Ovary (tissue), 9 donors: ENCODE measurements around the gene GEMIN5. TPM values are rescaled to one million over a fixed set of nuclear protein-coding genes. Genes with fewer than 3 reads are reported as not detected.

Experiments
- DNase-seq, 5 donors: peaks; one replicate each; pipeline ENCODE4 v3.0.0-alpha.2; 2019 to 2020
- H3K27ac ChIP-seq, 2 donors: fragments of 200-600 bp; one replicate each; pipeline versions ENCODE4 v1.5.1 to v1.8.0; 2019 to 2022
- H3K27me3 ChIP-seq: fragments of 200-600 bp; one replicate; pipeline ENCODE4 v1.8.0; 2022
- H3K36me3 ChIP-seq: fragments of 200-600 bp; sonication (generic); one replicate; pipeline ENCODE4 v1.5.1; 2019
- H3K4me1 ChIP-seq: one replicate; pipeline ENCODE4 v1.8.1; 2013; ENCODE audit warnings: mild to moderate bottlenecking, moderate library complexity; ENCODE audit not compliant: insufficient read depth
- H3K4me3 ChIP-seq: fragments of 200-600 bp; sonication (generic); one replicate; pipeline ENCODE4 v1.5.1; 2017
- H3K9me3 ChIP-seq, 2 donors: fragments of 200-600 bp in 1 of 2; sonication (generic) in 1 of 2; one replicate each; pipeline versions ENCODE4 v1.5.1 to v1.8.1; 2013 to 2019; ENCODE audit warnings: mild to moderate bottlenecking in 1 of 2, moderate library complexity in 1 of 2
- CTCF ChIP-seq, 3 donors: fragments of 450-650 bp in 2 of 3; fragments of 200-600 bp in 1 of 3; IDR thresholded peaks; one replicate each; pipeline versions ENCODE4 v1.5.1 to v1.8.0; 2016 to 2022; ENCODE audit warnings: antibody characterized with exemption in 3 of 3, mild to moderate bottlenecking in 1 of 3
- EP300 ChIP-seq: sonication (generic); formaldehyde crosslinking; IDR thresholded peaks from one replicate; pipeline ENCODE4 v1.6.1; 2017; ENCODE audit warnings: antibody characterized with exemption
- POLR2A ChIP-seq: fragments of 450-650 bp; IDR thresholded peaks from one replicate; pipeline ENCODE4 v1.6.1; 2017; ENCODE audit warnings: antibody characterized with exemption, mild to moderate bottlenecking, moderate library complexity
- WGBS, 3 donors: extraction: QIAGEN DNeasy Blood & Tissue Kit in 1 of 3; methylation state at CpG; one replicate each; pipeline versions ENCODE4 v1.1.5 to v1.1.7; 2013 to 2017; 5-methylcytosine and 5-hydroxymethylcytosine counted together
- intact Hi-C, 4 donors: fragments of 100-400 bp; cut with DNase I; formaldehyde crosslinking; loops; one replicate each; pipeline versions ENCODE4 v1.11.0 to v1.15.1; 2022 to 2023
- polyA plus RNA-seq, 2 donors: library from polyadenylated mRNA; stranded (reverse); fragments of 200-250 nt in 1 of 2; fragments of 350-450 nt in 1 of 2; fragmentation: Illumina TruSeq in 1 of 2; extraction: RNeasy Lipid Tissue Mini Kit (QIAGEN cat#74804) in 1 of 2; gene quantifications; one replicate each; pipeline ENCODE4 v1.2.3, GENCODE V29; 2013 to 2014
- total RNA-seq, 7 donors: library from RNA; depleted of rRNA in 2 of 7; stranded (reverse); fragments of >200 nt in 2 of 7; fragmentation: NEBNext Ultra II Directional in 3 of 7; extraction: Animal tissue kit (Norgen Biotek cat#: 25700) in 3 of 7; gene quantifications; one replicate each; pipeline versions ENCODE4 v1.1.0 to v1.2.4, GENCODE V29; 2016 to 2023
- donor health status: DM: no; HTN: no; CAD: no; lungs with moderate emphysema.
- donor health status: DM: no; HTN: no; CAD: no.
- donor health status: Bipolar disorder and iron deficiency.
- donor health status: DM: yes; HTN: yes; CAD: no.
- donor health status: DM: no; HTN: no; CAD: no.
- donor health status: DM: yes; HTN: yes; CAD: no.

Gene GEMIN5
- total and polyA plus RNA-seq, 9 donors = 6.1 to 20.6 (median 15.3) TPM

- TF ChIP-seq EP300 (no peak), POLR2A (no peak), CTCF (IDR thresholded peaks at IDR 0.05) (no peak)
- Histone ChIP-seq H3K27ac (no peak overlapping the region), H3K4me3 (no peak overlapping the region), H3K9me3 (no peaks in the 10 kb centered on the region), H3K4me1 (peaks cover 7% of the 10 kb centered on the region), H3K27me3 (no peaks in the 10 kb centered on the region), H3K36me3 (no peaks in the 10 kb centered on the region)
- WGBS, 3 donors = 23 to 43% (median 25%) methylated on average over 5 of the region's 5 CpGs
- DNase-seq = no peak
- intact Hi-C loops = loop anchor here in 1 of 4 donors (10.0 kb wide), 1 partner anchor 69 kb away; the partner anchor contains the start of gene GEMIN5
Measured at GRCh38 chr5:154865466-154866184, 72.4 kb downstream of the GEMIN5 start.

- TF ChIP-seq POLR2A (no peak), CTCF (IDR thresholded peaks at IDR 0.05) (no peak), EP300 (no peak)
- Histone ChIP-seq H3K4me1 (peaks cover 11% of the 10 kb centered on the region), H3K4me3 (no peak overlapping the region), H3K27me3 (no peaks in the 10 kb centered on the region), H3K36me3 (no peaks in the 10 kb centered on the region), H3K27ac (no peak overlapping the region), H3K9me3 (no peaks in the 10 kb centered on the region)
- WGBS, 3 donors = 78 to 89% (median 83%) methylated on average over 7 of the region's 7 CpGs
- DNase-seq = no peak
- intact Hi-C loops = loop anchor here in 1 of 4 donors (10.0 kb wide), 1 partner anchor 71 kb away; the partner anchor contains the start of gene GEMIN5
Measured at GRCh38 chr5:154863291-154864080, 74.5 kb downstream of the GEMIN5 start.

GRCh38 chr5:154862766-154863165 is 75.2 kb downstream of the GEMIN5 start:
- Histone ChIP-seq H3K4me3 (no peak overlapping the region), H3K4me1 (peaks cover 11% of the 10 kb centered on the region), H3K27ac (no peak overlapping the region), H3K9me3 (no peaks in the 10 kb centered on the region), H3K27me3 (no peaks in the 10 kb centered on the region), H3K36me3 (no peaks in the 10 kb centered on the region)
- no peak for DNase-seq
- 71 to 74% (median 72%) methylated on average over 2 of the region's 2 CpGs for WGBS, 3 donors
- intact Hi-C loops = loop anchor here in 1 of 4 donors (10.0 kb wide), 1 partner anchor 72 kb away; the partner anchor contains the start of gene GEMIN5
- TF ChIP-seq CTCF (IDR thresholded peaks at IDR 0.05) (no peak), EP300 (no peak), POLR2A (no peak)

- WGBS, 3 donors = 46 to 77% (median 64%) methylated on average over 8 of the region's 8 CpGs
- no peak overlapping the region for H3K4me3 ChIP-seq
- H3K27ac ChIP-seq = no peak overlapping the region
- peaks cover 11% of the 10 kb centered on the region for H3K4me1 ChIP-seq
- intact Hi-C loops = loop anchor here in 1 of 4 donors (10.0 kb wide), 1 partner anchor 73 kb away; the partner anchor contains the start of gene GEMIN5
- TF ChIP-seq CTCF (IDR thresholded peaks at IDR 0.05) (no peak), EP300 (no peak), POLR2A (no peak)
- H3K9me3 ChIP-seq = no peaks in the 10 kb centered on the region
- DNase-seq = no peak
- H3K27me3 ChIP-seq = no peaks in the 10 kb centered on the region
- no peaks in the 10 kb centered on the region for H3K36me3 ChIP-seq
Measured at GRCh38 chr5:154861946-154862345, 76.1 kb downstream of the GEMIN5 start.
